ENCODE results near the gene IQSEC3.
A peak's percentile ranks its signal among the peaks of the same experiment; 100 is the strongest.

IQSEC3 gene

DNA sequence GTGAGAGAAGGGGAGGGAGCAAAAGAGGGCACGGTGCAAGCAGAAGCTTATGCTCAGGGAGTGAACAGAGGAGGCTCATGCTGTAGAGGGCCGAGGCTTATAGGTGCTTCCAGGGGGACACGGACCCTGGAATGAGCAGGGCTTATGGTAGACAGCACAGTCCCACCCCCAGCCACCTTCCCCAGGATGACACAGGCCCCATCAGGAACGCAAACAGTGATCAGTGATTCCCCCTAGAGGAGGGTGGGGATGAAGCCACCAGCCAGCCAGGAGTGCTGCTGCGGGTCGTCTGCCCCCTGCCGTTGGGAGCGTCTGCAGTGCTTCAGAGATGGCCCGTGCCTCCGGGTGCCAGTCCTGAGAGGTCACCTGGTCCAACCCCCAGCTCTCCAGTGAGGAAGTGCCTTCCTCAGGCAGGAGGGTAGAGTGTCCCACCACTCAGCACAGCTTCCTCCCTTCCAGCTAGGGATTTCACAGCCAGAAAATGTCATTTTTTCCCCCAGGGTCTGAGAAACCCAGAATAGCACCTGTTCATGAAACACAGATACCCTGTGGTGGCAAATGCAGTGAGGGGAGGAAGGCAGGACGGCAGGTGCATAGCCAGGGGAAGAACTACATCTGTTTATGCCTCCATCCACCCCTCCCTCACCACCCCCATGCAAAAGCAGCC lies 86.6 kb downstream of the IQSEC3 start:
- Histone ChIP-seq H3K4me1 (ENCODE audit: insufficient read depth, poor library complexity, severe bottlenecking) (peaks cover 9% of the 10 kb centered on the region), H3K9me3 (ENCODE audit: severe bottlenecking) (no peaks in the 10 kb centered on the region), H3K27ac (ENCODE audit: poor library complexity, severe bottlenecking) (no peak overlapping the region), H3K27me3 (ENCODE audit: insufficient read depth, poor library complexity, severe bottlenecking) (peaks cover 6% of the 10 kb centered on the region), H3K4me3 (ENCODE audit: severe bottlenecking) (no peak overlapping the region), H3K36me3 (ENCODE audit: low read depth) (no peaks in the 10 kb centered on the region)
- TF ChIP-seq, protein P1, sequence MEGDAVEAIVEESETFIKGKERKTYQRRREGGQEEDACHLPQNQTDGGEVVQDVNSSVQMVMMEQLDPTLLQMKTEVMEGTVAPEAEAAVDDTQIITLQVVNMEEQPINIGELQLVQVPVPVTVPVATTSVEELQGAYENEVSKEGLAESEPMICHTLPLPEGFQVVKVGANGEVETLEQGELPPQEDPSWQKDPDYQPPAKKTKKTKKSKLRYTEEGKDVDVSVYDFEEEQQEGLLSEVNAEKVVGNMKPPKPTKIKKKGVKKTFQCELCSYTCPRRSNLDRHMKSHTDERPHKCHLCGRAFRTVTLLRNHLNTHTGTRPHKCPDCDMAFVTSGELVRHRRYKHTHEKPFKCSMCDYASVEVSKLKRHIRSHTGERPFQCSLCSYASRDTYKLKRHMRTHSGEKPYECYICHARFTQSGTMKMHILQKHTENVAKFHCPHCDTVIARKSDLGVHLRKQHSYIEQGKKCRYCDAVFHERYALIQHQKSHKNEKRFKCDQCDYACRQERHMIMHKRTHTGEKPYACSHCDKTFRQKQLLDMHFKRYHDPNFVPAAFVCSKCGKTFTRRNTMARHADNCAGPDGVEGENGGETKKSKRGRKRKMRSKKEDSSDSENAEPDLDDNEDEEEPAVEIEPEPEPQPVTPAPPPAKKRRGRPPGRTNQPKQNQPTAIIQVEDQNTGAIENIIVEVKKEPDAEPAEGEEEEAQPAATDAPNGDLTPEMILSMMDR (IDR thresholded peaks at IDR 0.05; ENCODE audit: poor library complexity, severe bottlenecking) = peak; percentile 40
- ATAC-seq (ENCODE audit: low read depth) (peak; percentile 76), DNase-seq (ENCODE audit: low spot score) (no peak)

DNA sequence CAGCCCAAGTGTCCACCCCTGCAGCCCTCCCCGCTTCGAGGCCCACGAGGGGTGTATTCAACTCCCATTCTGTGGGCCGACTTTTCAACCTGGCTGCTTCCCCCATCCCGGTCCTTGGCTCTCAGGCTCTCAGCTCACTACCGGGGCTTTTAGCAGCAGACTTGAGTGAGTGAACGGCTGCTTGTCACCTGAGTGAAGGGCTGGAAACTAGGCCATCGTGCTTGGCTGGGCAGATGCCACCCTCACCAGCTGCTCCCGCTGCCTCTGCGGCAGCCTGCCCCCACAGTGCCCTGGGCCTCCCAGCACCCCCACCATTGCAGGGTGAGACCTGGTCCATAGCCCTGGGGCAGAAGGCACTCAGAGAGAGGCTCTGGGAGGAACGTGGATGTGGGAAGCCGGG lies 87.5 kb downstream of the IQSEC3 start:
- H3K27ac ChIP-seq (ENCODE audit: poor library complexity, severe bottlenecking) = no peak overlapping the region
- no peaks in the 10 kb centered on the region for H3K36me3 ChIP-seq (ENCODE audit: low read depth)
- no peaks in the 10 kb centered on the region for H3K9me3 ChIP-seq (ENCODE audit: severe bottlenecking)
- ATAC-seq (ENCODE audit: low read depth) (no peak), DNase-seq (ENCODE audit: low spot score) (no peak)
- H3K4me3 ChIP-seq (ENCODE audit: severe bottlenecking) = no peak overlapping the region
- H3K4me1 ChIP-seq (ENCODE audit: insufficient read depth, poor library complexity, severe bottlenecking) = peaks cover 5% of the 10 kb centered on the region
- TF ChIP-seq, protein P1 (IDR thresholded peaks at IDR 0.05; ENCODE audit: poor library complexity, severe bottlenecking) = no peak
- peaks cover 6% of the 10 kb centered on the region for H3K27me3 ChIP-seq (ENCODE audit: insufficient read depth, poor library complexity, severe bottlenecking)

DNA sequence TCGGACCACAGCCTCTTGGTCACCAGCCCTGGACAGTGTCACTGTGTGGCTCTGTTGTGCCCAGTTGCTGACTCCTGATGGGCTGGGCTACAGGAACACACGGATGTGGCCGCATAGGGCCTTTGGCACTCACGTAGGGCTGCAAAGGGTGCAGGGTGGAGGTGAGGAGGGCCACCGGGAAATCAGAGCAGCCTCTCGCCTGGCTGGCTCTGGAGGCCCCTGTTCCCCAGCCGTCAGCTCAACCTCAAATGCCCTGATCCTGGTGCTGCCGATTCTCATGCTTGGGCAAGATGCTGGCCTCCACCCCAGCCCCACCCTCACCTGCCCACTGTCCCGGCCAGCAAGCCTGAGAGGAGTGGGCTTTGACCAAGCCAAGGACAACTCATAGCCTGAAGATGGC lies 88.4 kb downstream of the IQSEC3 start:
- Histone ChIP-seq H3K9me3 (ENCODE audit: severe bottlenecking) (no peaks in the 10 kb centered on the region), H3K27me3 (ENCODE audit: insufficient read depth, poor library complexity, severe bottlenecking) (peaks cover 6% of the 10 kb centered on the region), H3K4me1 (ENCODE audit: insufficient read depth, poor library complexity, severe bottlenecking) (no peaks in the 10 kb centered on the region), H3K4me3 (ENCODE audit: severe bottlenecking) (no peak overlapping the region), H3K36me3 (ENCODE audit: low read depth) (no peaks in the 10 kb centered on the region), H3K27ac (ENCODE audit: poor library complexity, severe bottlenecking) (no peak overlapping the region)
- TF ChIP-seq, protein P1 (IDR thresholded peaks at IDR 0.05; ENCODE audit: poor library complexity, severe bottlenecking) = no peak
- no peak for DNase-seq (ENCODE audit: low spot score)
- ATAC-seq (ENCODE audit: low read depth) = no peak

DNA sequence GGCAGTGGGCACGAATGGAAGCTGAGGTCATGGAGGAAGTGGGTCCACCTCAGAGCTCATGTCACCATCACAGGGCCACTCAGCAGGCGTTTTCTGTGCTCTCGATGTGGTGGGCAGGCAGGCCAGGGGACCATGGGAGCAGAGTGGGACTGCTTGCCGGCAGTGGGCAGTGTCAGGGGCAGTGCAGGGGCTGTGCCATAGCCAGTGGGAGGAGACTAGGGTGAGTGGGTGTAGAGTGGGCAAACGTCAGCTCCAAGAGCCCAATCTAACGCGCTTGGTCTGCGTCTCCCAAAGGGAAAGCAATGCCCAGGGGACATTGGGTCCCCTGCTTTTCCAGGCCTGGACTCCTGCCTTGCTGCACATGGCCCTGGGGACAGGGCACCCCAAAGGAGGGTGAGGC lies 89.1 kb downstream of the IQSEC3 start:
- Histone ChIP-seq H3K27ac (ENCODE audit: poor library complexity, severe bottlenecking) (no peak overlapping the region), H3K27me3 (ENCODE audit: insufficient read depth, poor library complexity, severe bottlenecking) (peaks cover 6% of the 10 kb centered on the region), H3K4me1 (ENCODE audit: insufficient read depth, poor library complexity, severe bottlenecking) (no peaks in the 10 kb centered on the region), H3K4me3 (ENCODE audit: severe bottlenecking) (no peak overlapping the region), H3K36me3 (ENCODE audit: low read depth) (no peaks in the 10 kb centered on the region), H3K9me3 (ENCODE audit: severe bottlenecking) (no peaks in the 10 kb centered on the region)
- DNase-seq (ENCODE audit: low spot score) = no peak
- ATAC-seq (ENCODE audit: low read depth) = no peak
- TF ChIP-seq, protein P1 (IDR thresholded peaks at IDR 0.05; ENCODE audit: poor library complexity, severe bottlenecking) = no peak

DNA sequence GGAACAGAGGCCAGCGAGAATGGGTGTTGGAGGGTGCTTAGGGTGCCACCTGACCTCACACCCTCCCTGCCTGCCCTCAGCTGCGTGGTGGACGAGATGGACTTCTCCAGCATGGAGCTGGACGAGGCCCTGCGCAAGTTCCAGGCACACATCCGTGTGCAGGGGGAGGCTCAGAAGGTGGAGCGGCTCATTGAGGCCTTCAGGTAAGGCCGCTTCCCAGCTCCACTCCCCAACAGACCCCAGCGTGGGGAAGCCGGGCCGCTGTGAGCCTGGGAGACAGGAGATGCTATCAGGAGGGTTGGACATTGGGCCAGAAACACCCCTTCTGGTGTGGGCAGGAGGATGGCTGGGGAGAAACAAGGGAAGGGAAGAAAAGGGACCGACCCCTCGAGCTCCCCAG lies 90.4 kb downstream of the IQSEC3 start:
- Histone ChIP-seq H3K27ac (ENCODE audit: poor library complexity, severe bottlenecking) (no peak overlapping the region), H3K27me3 (ENCODE audit: insufficient read depth, poor library complexity, severe bottlenecking) (peaks cover 6% of the 10 kb centered on the region), H3K9me3 (ENCODE audit: severe bottlenecking) (no peaks in the 10 kb centered on the region), H3K4me3 (ENCODE audit: severe bottlenecking) (no peak overlapping the region), H3K4me1 (ENCODE audit: insufficient read depth, poor library complexity, severe bottlenecking) (no peaks in the 10 kb centered on the region), H3K36me3 (ENCODE audit: low read depth) (no peaks in the 10 kb centered on the region)
- TF ChIP-seq, protein P1 (IDR thresholded peaks at IDR 0.05; ENCODE audit: poor library complexity, severe bottlenecking) = no peak
- DNase-seq (ENCODE audit: low spot score) (no peak), ATAC-seq (ENCODE audit: low read depth) (no peak)

All from RWPE2 (cell line).